Esophagus muscularis mucosa (tissue), 4 donors: Measurements from ENCODE around the gene NRCAM. TPM values are rescaled to one million over a fixed set of nuclear protein-coding genes. Genes with fewer than 3 reads are reported as not detected.

ENCODE experiments used
- DNase-seq: peaks from one replicate; pipeline ENCODE4 v3.0.0-alpha.2; 2017; ENCODE audit errors: extremely low spot score
- H3K27ac ChIP-seq, 4 donors: fragments of 200-600 bp; sonication (generic); replicated peaks in 1 of 4; 1 replicate in 3 of 4; 2 replicates in 1 of 4; pipeline ENCODE4 v1.5.1; 2016 to 2019; ENCODE audit warnings: mild to moderate bottlenecking in 1 of 4
- H3K27me3 ChIP-seq, 4 donors: fragments of 200-600 bp; sonication (generic); one replicate each; pipeline versions ENCODE4 v1.5.1 to v1.6.0; 2016 to 2019
- H3K36me3 ChIP-seq, 4 donors: fragments of 200-600 bp; sonication (generic); one replicate each; pipeline ENCODE4 v1.5.1; 2016 to 2019
- H3K4me1 ChIP-seq, 4 donors: fragments of 200-600 bp; sonication (generic); one replicate each; pipeline ENCODE4 v1.5.1; 2016 to 2019
- H3K4me3 ChIP-seq, 4 donors: fragments of 200-600 bp; sonication (generic); 1 replicate in 2 of 4; 2 replicates in 2 of 4; pipeline ENCODE4 v1.5.1; 2016 to 2019; ENCODE audit warnings: mild to moderate bottlenecking in 4 of 4, moderate library complexity in 1 of 4
- H3K9me3 ChIP-seq, 4 donors: fragments of 200-600 bp; sonication (generic); 1 replicate in 3 of 4; 2 replicates in 1 of 4; pipeline ENCODE4 v1.5.1; 2016 to 2019
- EP300 ChIP-seq: sonication (generic); formaldehyde crosslinking; IDR thresholded peaks from one replicate; pipeline ENCODE4 v1.6.1; 2017; ENCODE audit warnings: antibody characterized with exemption
- POLR2A ChIP-seq: fragments of 450-650 bp; IDR thresholded peaks from one replicate; pipeline ENCODE4 v1.6.1; 2017; ENCODE audit warnings: antibody characterized with exemption, moderate library complexity, mild to moderate bottlenecking, low read depth
- POLR2AphosphoS5 ChIP-seq, 2 donors: sonication (generic); formaldehyde crosslinking; IDR thresholded peaks; one replicate each; pipeline ENCODE4 v1.6.1; 2017; ENCODE audit warnings: antibody characterized with exemption in 2 of 2
- WGBS: methylation state at CpG from one replicate; pipeline ENCODE4 v1.1.5; 2018; 5-methylcytosine and 5-hydroxymethylcytosine counted together
- intact Hi-C: fragments of 100-400 bp; cut with DNase I; formaldehyde crosslinking; loops from one replicate; pipeline ENCODE4 v1.15.1; 2023
- total RNA-seq, 4 donors: library from RNA; depleted of rRNA; stranded (reverse); fragments of >200 nt; gene quantifications; one replicate each; pipeline versions ENCODE4 v1.1.0 to v1.2.1, GENCODE V29; 2016
- TF ChIP-seq, protein P1 (sequence below), 3 experiments: fragments of 200-600 bp in 2 of 3; fragments of 450-650 bp in 1 of 3; sonication (generic) in 2 of 3; IDR thresholded peaks; one replicate each; pipeline ENCODE4 v1.5.1; 2017 to 2019; ENCODE audit warnings: antibody characterized with exemption in 3 of 3, mild to moderate bottlenecking in 2 of 3, moderate library complexity in 1 of 3

Gene NRCAM
- total RNA-seq, 4 donors from 2014 or later: 2.9 to 5.2 (median 3.3) TPM

DNA sequence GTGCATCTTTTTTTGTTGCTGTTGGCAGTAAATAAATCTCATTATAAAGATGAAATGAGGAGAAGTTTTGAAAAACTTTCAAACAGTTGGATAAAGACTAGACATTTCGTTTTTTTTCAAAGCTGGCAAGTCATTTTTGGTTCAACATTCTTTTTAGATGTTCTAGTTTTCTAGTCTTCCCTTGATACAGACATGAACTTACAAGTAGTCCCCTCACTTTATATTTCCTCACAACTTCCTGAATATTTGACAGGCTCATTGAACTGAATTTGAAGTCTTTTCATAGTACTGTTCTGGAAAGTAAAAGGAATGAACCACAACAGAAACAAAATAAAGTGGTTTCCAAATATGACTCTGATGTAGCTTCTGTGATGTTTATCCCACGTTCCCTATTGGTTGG, 134.2 kb downstream of the NRCAM start:
- H3K9me3 ChIP-seq: no peaks in the 10 kb centered on the region
- TF ChIP-seq POLR2A: no peak
- H3K4me3 ChIP-seq: no peak overlapping the region
- H3K36me3 ChIP-seq: no peaks in the 10 kb centered on the region
- DNase-seq: no peak
- H3K4me1 ChIP-seq: no peaks in the 10 kb centered on the region
- intact Hi-C loops: no loop called here
- H3K27ac ChIP-seq: no peak overlapping the region
- 59% methylated on average over 2 of the region's 2 CpGs for WGBS
- no peaks in the 10 kb centered on the region for H3K27me3 ChIP-seq

DNA sequence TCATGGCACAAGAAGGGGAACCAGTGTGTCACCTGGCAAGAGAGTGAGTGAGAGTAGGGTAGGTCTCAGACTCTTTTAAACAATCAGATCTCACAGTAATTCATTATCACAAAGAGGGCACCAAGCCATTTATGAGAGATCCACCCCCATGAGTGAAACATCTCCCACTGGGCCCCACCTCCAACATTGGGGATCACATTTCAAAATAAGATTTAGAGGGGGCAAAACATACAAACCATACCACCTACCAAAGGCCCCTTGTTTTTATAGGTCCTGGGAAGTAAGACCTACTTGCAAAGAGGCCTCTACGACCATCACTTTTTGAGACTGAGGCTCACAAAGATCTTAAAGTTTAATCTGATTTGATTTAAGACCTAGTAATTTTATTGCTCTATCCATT, 134.9 kb downstream of the NRCAM start:
- DNase-seq: no peak
- no peak overlapping the region for H3K4me3 ChIP-seq
- H3K4me1 ChIP-seq: no peaks in the 10 kb centered on the region
- H3K9me3 ChIP-seq: no peaks in the 10 kb centered on the region
- H3K27me3 ChIP-seq: no peaks in the 10 kb centered on the region
- H3K36me3 ChIP-seq: no peaks in the 10 kb centered on the region
- TF ChIP-seq, protein P1, sequence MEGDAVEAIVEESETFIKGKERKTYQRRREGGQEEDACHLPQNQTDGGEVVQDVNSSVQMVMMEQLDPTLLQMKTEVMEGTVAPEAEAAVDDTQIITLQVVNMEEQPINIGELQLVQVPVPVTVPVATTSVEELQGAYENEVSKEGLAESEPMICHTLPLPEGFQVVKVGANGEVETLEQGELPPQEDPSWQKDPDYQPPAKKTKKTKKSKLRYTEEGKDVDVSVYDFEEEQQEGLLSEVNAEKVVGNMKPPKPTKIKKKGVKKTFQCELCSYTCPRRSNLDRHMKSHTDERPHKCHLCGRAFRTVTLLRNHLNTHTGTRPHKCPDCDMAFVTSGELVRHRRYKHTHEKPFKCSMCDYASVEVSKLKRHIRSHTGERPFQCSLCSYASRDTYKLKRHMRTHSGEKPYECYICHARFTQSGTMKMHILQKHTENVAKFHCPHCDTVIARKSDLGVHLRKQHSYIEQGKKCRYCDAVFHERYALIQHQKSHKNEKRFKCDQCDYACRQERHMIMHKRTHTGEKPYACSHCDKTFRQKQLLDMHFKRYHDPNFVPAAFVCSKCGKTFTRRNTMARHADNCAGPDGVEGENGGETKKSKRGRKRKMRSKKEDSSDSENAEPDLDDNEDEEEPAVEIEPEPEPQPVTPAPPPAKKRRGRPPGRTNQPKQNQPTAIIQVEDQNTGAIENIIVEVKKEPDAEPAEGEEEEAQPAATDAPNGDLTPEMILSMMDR (IDR thresholded peaks at IDR 0.05): no peak
- TF ChIP-seq POLR2AphosphoS5 (IDR thresholded peaks at IDR 0.05): no peak
- no peak for TF ChIP-seq POLR2A
- no peak for TF ChIP-seq EP300
- intact Hi-C loops: no loop called here
- H3K27ac ChIP-seq: no peak overlapping the region
- 83% methylated on average over 1 of the region's 1 CpG for WGBS

DNA sequence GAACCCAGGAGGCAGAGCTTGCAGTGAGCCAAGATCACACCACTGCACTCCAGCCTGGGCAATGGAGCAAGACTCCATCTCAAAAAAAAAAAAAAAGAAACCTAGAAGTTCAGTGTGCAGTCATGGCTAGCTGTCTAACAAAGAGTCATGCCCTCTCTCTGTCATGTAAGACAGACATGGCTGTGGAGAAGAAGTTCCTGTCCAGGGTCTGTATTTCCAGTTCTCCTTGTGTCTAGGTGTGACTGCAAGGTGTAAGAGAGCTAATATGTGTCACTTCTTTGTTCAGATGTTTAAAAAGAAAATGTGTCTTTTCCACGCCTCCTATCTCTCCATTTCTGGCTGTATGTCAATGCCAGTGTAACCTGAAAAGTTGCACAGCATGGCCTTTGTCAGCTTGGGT, 139.5 kb downstream of the NRCAM start:
- Histone ChIP-seq H3K27me3 (no peaks in the 10 kb centered on the region), H3K4me3 (no peak overlapping the region), H3K27ac (no peak overlapping the region), H3K36me3 (no peaks in the 10 kb centered on the region), H3K9me3 (no peaks in the 10 kb centered on the region), H3K4me1 (no peaks in the 10 kb centered on the region)
- 85% methylated on average over 1 of the region's 1 CpG for WGBS
- TF ChIP-seq POLR2A (no peak), POLR2AphosphoS5 (IDR thresholded peaks at IDR 0.05) (no peak), EP300 (no peak)
- TF ChIP-seq, protein P1 (IDR thresholded peaks at IDR 0.05): no peak
- intact Hi-C loops: no loop called here
- no peak for DNase-seq

DNA sequence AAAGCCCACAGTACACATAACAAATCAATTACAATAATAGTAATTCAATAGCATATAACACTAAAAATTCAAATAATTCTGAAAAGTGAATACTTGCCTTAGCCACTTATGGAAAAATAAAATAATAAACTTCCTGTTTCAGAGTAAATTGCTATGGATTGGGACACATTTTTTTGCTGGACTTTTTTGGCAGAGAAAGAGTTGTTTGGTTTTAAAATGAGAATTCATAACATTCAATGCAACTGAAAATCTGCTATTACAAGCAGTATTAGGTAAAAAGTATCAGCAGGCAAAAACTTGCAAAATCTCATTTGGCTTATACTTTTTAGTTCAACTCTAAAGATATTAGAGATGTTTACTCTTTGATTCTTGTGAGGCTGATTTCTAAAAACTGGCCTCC, 141.7 kb downstream of the NRCAM start:
- Histone ChIP-seq H3K4me1 (peaks cover 0 to 5% (median 1%) of the 10 kb centered on the region in 4 donors), H3K36me3 (no peaks in the 10 kb centered on the region), H3K9me3 (no peaks in the 10 kb centered on the region), H3K27ac (no peak overlapping the region), H3K4me3 (no peak overlapping the region), H3K27me3 (no peaks in the 10 kb centered on the region)
- no peak for DNase-seq
- no peak for TF ChIP-seq POLR2A
- no peak for TF ChIP-seq POLR2AphosphoS5 (IDR thresholded peaks at IDR 0.05)
- TF ChIP-seq EP300: no peak
- TF ChIP-seq, protein P1 (IDR thresholded peaks at IDR 0.05): no peak
- intact Hi-C loops: no loop called here

DNA sequence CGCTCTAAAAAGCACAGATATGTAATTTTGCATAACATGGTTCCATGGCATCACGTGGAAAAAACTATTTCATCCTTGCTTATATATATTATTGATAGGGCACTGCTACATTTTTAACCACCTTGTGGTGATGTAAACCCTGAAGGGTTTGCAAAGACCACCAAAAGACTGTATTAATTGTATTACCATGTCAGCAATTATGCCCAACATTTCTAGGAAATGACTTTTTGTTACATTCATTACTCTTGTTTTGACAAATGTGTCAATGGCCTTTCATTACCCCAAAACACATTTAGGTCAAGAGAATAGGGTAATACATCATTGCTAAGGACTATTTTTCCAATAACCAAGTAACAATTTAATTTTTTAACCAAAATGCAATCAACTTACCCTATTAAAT, 142.2 kb downstream of the NRCAM start:
- intact Hi-C loops: no loop called here
- Histone ChIP-seq H3K27ac (no peak overlapping the region), H3K36me3 (no peaks in the 10 kb centered on the region), H3K9me3 (no peaks in the 10 kb centered on the region), H3K27me3 (no peaks in the 10 kb centered on the region), H3K4me1 (peaks cover 0 to 5% (median 1%) of the 10 kb centered on the region in 4 donors), H3K4me3 (no peak overlapping the region)
- 79% methylated on average over 2 of the region's 2 CpGs for WGBS
- DNase-seq: no peak
- TF ChIP-seq, protein P1 (IDR thresholded peaks at IDR 0.05): no peak
- no peak for TF ChIP-seq EP300
- TF ChIP-seq POLR2A: no peak
- no peak for TF ChIP-seq POLR2AphosphoS5 (IDR thresholded peaks at IDR 0.05)
